HCT116 (cell line): ENCODE data around the gene IL18. TPM values are rescaled to one million over a fixed set of nuclear protein-coding genes. Genes with fewer than 3 reads are reported as not detected.

Experiments
- ATAC-seq: fragments of 200-7000 bp; cut with Tn5 transposase; 2 replicates; pipeline ENCODE4 v1.9.1; 2020; ENCODE audit warnings: mild to moderate bottlenecking, moderate library complexity
- BruUV-seq: library from RNA; stranded (reverse); fragments of 400-500 nt; replicated peaks from 2 replicates; lab custom pipeline; 2021; lab: Mats Ljungman, UMichigan
- CTCF ChIA-PET: fragments of 300-600 bp; sonication (Branson Sonifier 250); formaldehyde crosslinking; loops from one replicate; lab custom pipeline; 2021; ENCODE audit warnings: antibody characterized with exemption; lab: Charles Lee
- POLR2A ChIA-PET: fragments of 300-600, 350-600 bp; sonication (Branson Sonifier 250); formaldehyde crosslinking; loops from one replicate; lab custom pipeline; 2021; ENCODE audit warnings: antibody characterized with exemption; lab: Charles Lee
- RAD21 ChIA-PET, 2 experiments: fragments of 300-600 bp; sonication (Branson Sonifier 250); formaldehyde crosslinking; loops; one replicate each; lab custom pipeline; 2023; ENCODE audit warnings: low total read pairs in 2 of 2; ENCODE audit not compliant: uncharacterized antibody in 2 of 2, unreplicated experiment in 2 of 2, low non-redundant PET in 1 of 2; lab: Charles Lee
- DNase-seq: peaks from one replicate; pipeline ENCODE4 v3.0.0-alpha.2; 2010; ENCODE audit warnings: low read depth, low spot score
- H2AFZ ChIP-seq: fragments of 200-600 bp; shearing (Covaris generic), sonication (generic); 2 replicates; pipeline ENCODE4 v1.6.1; 2017; ENCODE audit warnings: low read depth, mixed run types, mixed read lengths, antibody characterized with exemption, low read length; ENCODE audit not compliant: poor library complexity, severe bottlenecking
- H3K27ac ChIP-seq: 2 replicates; pipeline ENCODE4 v1.5.1; 2012; ENCODE audit warnings: low read depth, low read length
- H3K27me3 ChIP-seq: fragments of 200-600 bp; sonication (generic); 2 replicates; pipeline ENCODE4 v1.6.1; 2016; ENCODE audit warnings: mixed run types, low read length, mixed read lengths; ENCODE audit not compliant: insufficient read depth
- H3K36me3 ChIP-seq, 2 experiments: fragments of 200-500 bp in 1 of 2; fragments of 200-600 bp in 1 of 2; sonication (Bioruptor generic) in 1 of 2; sonication (generic) in 1 of 2; 2 replicates each; pipeline versions ENCODE4 v1.5.1 to v1.6.1; 2014 to 2016; ENCODE audit warnings: low read length in 2 of 2, inconsistent platforms in 1 of 2, mixed read lengths in 1 of 2, mixed run types in 1 of 2; ENCODE audit not compliant: insufficient read depth in 2 of 2, control insufficient read depth in 1 of 2
- H3K4me1 ChIP-seq, 2 experiments: fragments of 200-600 bp in 1 of 2; sonication (generic) in 1 of 2; 2 replicates each; pipeline versions ENCODE4 v1.5.1 to v1.6.1; 2012 to 2017; ENCODE audit warnings: low read length in 2 of 2, inconsistent platforms in 1 of 2, mild to moderate bottlenecking in 1 of 2, mixed read lengths in 1 of 2, mixed run types in 1 of 2, moderate library complexity in 1 of 2; ENCODE audit not compliant: insufficient read depth in 2 of 2, control insufficient read depth in 1 of 2
- H3K4me2 ChIP-seq: fragments of 200-600 bp; sonication (generic); 2 replicates; pipeline ENCODE4 v1.6.1; 2017; ENCODE audit warnings: mixed run types, low read length, mixed read lengths
- H3K4me3 ChIP-seq, 2 experiments: fragments of 200-600 bp in 1 of 2; sonication (generic) in 1 of 2; replicated peaks in 1 of 2; 2 replicates each; pipeline ENCODE4 v1.5.1; 2011 to 2016; ENCODE audit warnings: low read length in 2 of 2, control low read depth in 1 of 2, low read depth in 1 of 2, mild to moderate bottlenecking in 1 of 2, mixed read lengths in 1 of 2, mixed run types in 1 of 2
- H3K79me2 ChIP-seq: fragments of 200-600 bp; sonication (generic); 2 replicates; pipeline ENCODE4 v1.6.1; 2017; ENCODE audit warnings: mild to moderate bottlenecking, mixed run types, low read length, moderate library complexity, mixed read lengths; ENCODE audit not compliant: insufficient read depth
- H3K9ac ChIP-seq: fragments of 200-600 bp; sonication (generic); 2 replicates; pipeline ENCODE4 v1.6.1; 2016; ENCODE audit warnings: low read length, mixed read lengths
- H3K9me2 ChIP-seq: fragments of 200-600 bp; sonication (generic), shearing (Covaris generic); 2 replicates; pipeline ENCODE4 v1.6.1; 2017; ENCODE audit warnings: mixed run types, mild to moderate bottlenecking, moderate library complexity; ENCODE audit not compliant: insufficient read depth
- H3K9me3 ChIP-seq, 2 experiments: fragments of 200-500 bp in 1 of 2; fragments of 200-600 bp in 1 of 2; sonication (Bioruptor generic) in 1 of 2; sonication (generic) in 1 of 2; 2 replicates each; pipeline ENCODE4 v1.6.1; 2014 to 2017; ENCODE audit warnings: low read length in 2 of 2, mixed read lengths in 2 of 2, inconsistent platforms in 1 of 2, low read depth in 1 of 2, mild to moderate bottlenecking in 1 of 2, mixed run types in 1 of 2, moderate library complexity in 1 of 2; ENCODE audit not compliant: control insufficient read depth in 1 of 2, insufficient read depth in 1 of 2
- H4K20me1 ChIP-seq: fragments of 200-600 bp; sonication (generic), shearing (Covaris generic); 2 replicates; pipeline ENCODE4 v1.6.1; 2017; ENCODE audit warnings: mixed run types, mild to moderate bottlenecking, moderate library complexity; ENCODE audit not compliant: insufficient read depth
- CBX3 ChIP-seq: IDR thresholded peaks from 2 replicates; pipeline ENCODE4 v1.6.1; 2012; ENCODE audit warnings: low read depth
- CEBPB ChIP-seq: IDR thresholded peaks from 2 replicates; pipeline ENCODE4 v1.6.1; 2012; ENCODE audit warnings: low read depth
- EGR1 ChIP-seq: IDR thresholded peaks from 2 replicates; pipeline ENCODE4 v1.6.1; 2012; ENCODE audit warnings: low read depth
- ELF1 ChIP-seq: IDR thresholded peaks from 2 replicates; pipeline ENCODE4 v1.6.1; 2012; ENCODE audit warnings: low read depth, borderline replicate concordance
- EZH2 ChIP-seq: fragments of 200-600 bp; sonication (generic); IDR thresholded peaks from 2 replicates; pipeline ENCODE4 v1.6.1; 2017; ENCODE audit warnings: antibody characterized with exemption, mixed run types
- EZH2phosphoT487 ChIP-seq: fragments of 200-600 bp; IDR thresholded peaks from 2 replicates; pipeline ENCODE4 v1.6.1; 2018; ENCODE audit warnings: antibody characterized with exemption, borderline replicate concordance
- FOSL1 ChIP-seq: IDR thresholded peaks from 2 replicates; pipeline ENCODE4 v1.6.1; 2012; ENCODE audit warnings: low read depth
- JUND ChIP-seq: IDR thresholded peaks from 2 replicates; pipeline ENCODE4 v1.6.1; 2012
- POLR2A ChIP-seq: IDR thresholded peaks from 2 replicates; pipeline ENCODE4 v1.7.0; 2011; ENCODE audit warnings: borderline replicate concordance; ENCODE audit not compliant: insufficient read depth, insufficient read length; ENCODE audit errors: extremely low read depth
- POLR2AphosphoS5 ChIP-seq: IDR thresholded peaks from 2 replicates; pipeline ENCODE4 v1.6.1; 2011; ENCODE audit warnings: mild to moderate bottlenecking, low read depth, low read length, moderate library complexity
- SIN3A ChIP-seq: IDR thresholded peaks from 2 replicates; pipeline ENCODE4 v1.6.1; 2012; ENCODE audit warnings: low read depth
- SRF ChIP-seq: IDR thresholded peaks from 2 replicates; pipeline ENCODE4 v1.6.1; 2012; ENCODE audit warnings: low read depth
- TCF7L2 ChIP-seq: IDR thresholded peaks from 2 replicates; pipeline ENCODE4 v1.7.0; 2011; ENCODE audit warnings: borderline replicate concordance, inconsistent platforms; ENCODE audit not compliant: insufficient read depth, insufficient read length; ENCODE audit errors: extremely low read depth
- YY1 ChIP-seq: IDR thresholded peaks from 2 replicates; pipeline ENCODE4 v1.6.1; 2011; ENCODE audit warnings: low read length, low read depth, moderate library complexity, mild to moderate bottlenecking; ENCODE audit not compliant: insufficient replicate concordance; ENCODE audit errors: extremely low read depth
- ZNF274 ChIP-seq: fragments of 200-500 bp; sonication (Bioruptor generic); IDR thresholded peaks from 2 replicates; pipeline ENCODE4 v1.6.1; 2014; ENCODE audit warnings: mild to moderate bottlenecking, low read depth, low read length, inconsistent platforms
- intact Hi-C: fragments of 100-400 bp; cut with micrococcal nuclease; formaldehyde crosslinking; loops from 2 replicates; pipeline ENCODE4 v1.10.0; 2022
- total RNA-seq: library from RNA; stranded (reverse); gene quantifications from one replicate; pipeline ENCODE4 v1.2.1, GENCODE V29; 2021; ENCODE audit not compliant: unreplicated experiment
- TF ChIP-seq, protein P1 (sequence below), 3 experiments: fragments of 200-600 bp in 1 of 3; sonication (generic) in 1 of 3; IDR thresholded peaks in 2 of 3; conservative IDR thresholded peaks in 1 of 3; 2 replicates each; pipeline ENCODE4 v1.5.1; 2012 to 2017; ENCODE audit warnings: low read depth in 2 of 3, low read length in 2 of 3, antibody characterized with exemption in 1 of 3, borderline replicate concordance in 1 of 3, control low read depth in 1 of 3, mild to moderate bottlenecking in 1 of 3, mixed read lengths in 1 of 3, mixed run types in 1 of 3, moderate library complexity in 1 of 3; ENCODE audit not compliant: insufficient read depth in 1 of 3
- TF ChIP-seq, protein P2 (sequence below): IDR thresholded peaks from 2 replicates; pipeline ENCODE4 v1.6.1; 2012
- TF ChIP-seq, protein P3 (sequence below): IDR thresholded peaks from 2 replicates; pipeline ENCODE4 v1.6.1; 2012; ENCODE audit warnings: low read depth

The IL18 gene
- total RNA-seq, 1 experiment from 2014 or later, result 112 TPM

DNA sequence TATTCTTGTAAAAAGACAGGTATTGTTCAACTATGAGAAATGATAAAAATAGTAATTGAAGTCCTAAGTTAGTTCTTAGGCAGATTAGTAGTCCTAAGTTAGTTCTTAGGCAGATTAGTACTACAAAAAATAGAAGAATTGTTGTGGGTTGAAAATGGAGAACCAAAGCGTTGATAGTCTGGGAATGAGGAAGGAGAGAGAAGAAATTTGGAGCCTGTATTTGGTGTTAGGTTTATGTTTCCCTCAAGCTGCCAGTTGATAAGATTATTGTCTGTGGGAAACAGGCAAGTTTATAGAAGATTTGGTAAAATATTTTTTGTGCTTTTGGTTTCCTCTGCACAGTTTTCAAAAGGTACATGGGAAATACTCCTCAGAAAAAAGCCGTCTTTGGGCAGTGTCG, 15.0 kb upstream of the IL18 start (continued):
- TF ChIP-seq, protein P1, sequence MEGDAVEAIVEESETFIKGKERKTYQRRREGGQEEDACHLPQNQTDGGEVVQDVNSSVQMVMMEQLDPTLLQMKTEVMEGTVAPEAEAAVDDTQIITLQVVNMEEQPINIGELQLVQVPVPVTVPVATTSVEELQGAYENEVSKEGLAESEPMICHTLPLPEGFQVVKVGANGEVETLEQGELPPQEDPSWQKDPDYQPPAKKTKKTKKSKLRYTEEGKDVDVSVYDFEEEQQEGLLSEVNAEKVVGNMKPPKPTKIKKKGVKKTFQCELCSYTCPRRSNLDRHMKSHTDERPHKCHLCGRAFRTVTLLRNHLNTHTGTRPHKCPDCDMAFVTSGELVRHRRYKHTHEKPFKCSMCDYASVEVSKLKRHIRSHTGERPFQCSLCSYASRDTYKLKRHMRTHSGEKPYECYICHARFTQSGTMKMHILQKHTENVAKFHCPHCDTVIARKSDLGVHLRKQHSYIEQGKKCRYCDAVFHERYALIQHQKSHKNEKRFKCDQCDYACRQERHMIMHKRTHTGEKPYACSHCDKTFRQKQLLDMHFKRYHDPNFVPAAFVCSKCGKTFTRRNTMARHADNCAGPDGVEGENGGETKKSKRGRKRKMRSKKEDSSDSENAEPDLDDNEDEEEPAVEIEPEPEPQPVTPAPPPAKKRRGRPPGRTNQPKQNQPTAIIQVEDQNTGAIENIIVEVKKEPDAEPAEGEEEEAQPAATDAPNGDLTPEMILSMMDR (IDR thresholded peaks at IDR 0.05 in 2 of 3, conservative IDR thresholded peaks at IDR 0.05 in 1 of 3; ENCODE audit: borderline replicate concordance in 1 of 3, insufficient read depth in 1 of 3, low read depth in 2 of 3, low read length in 2 of 3), result no peak
- TF ChIP-seq CBX3, result no peak
- TF ChIP-seq, all 23 proteins: peak for 0

DNA sequence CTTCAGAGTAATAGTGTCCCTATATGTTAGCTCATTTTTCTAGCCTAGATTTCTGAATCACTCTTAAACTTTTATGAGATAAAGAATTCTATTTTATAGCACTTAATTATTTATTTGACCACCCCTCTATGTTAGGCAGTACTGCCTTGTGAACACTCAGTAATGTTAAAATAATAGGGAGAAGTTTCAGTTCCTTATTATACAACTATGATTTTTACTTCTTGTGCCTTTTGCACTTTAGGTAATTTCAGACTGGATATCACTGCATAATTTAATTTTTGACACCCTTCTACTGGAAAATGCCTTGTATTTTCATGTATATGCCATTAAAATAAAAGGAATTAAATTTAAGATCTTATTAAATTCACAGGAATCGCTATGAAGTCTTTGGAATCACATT, 14.5 kb upstream of the IL18 start:
- CTCF ChIA-PET, result no interaction called here
- no peaks in the 10 kb centered on the region for H3K79me2 ChIP-seq
- BruUV-seq, result no TSS peak
- H3K4me2 ChIP-seq, result no peak overlapping the region
- H3K9me2 ChIP-seq, result no peaks in the 10 kb centered on the region
- H3K9me3 ChIP-seq, result no peaks in the 10 kb centered on the region
- H3K27ac ChIP-seq, result no peak overlapping the region
- no peak overlapping the region for H2AFZ ChIP-seq
- no peak for ATAC-seq
- H3K27me3 ChIP-seq, result no peaks in the 10 kb centered on the region
- DNase-seq, result no peak
- RAD21 ChIA-PET, result interaction anchor here in 1 of 2 experiments (0.6 kb wide), 1 partner anchor 31 kb away, joined by 3 read pairs; no protein-coding TSS in a partner anchor
- peaks cover 3 to 21% of the 10 kb centered on the region in 2 experiments; a peak in 3 of 4 replicates for H3K4me1 ChIP-seq
- intact Hi-C loops, result loop anchor here (5.0 kb wide), 1 partner anchor 246 kb away; no protein-coding TSS in a partner anchor
- no peaks in the 10 kb centered on the region for H4K20me1 ChIP-seq
- no peaks in the 10 kb centered on the region for H3K36me3 ChIP-seq
- POLR2A ChIA-PET, result no interaction called here
- no peak overlapping the region for H3K4me3 ChIP-seq
- H3K9ac ChIP-seq, result no peak overlapping the region
- TF ChIP-seq, protein P2, sequence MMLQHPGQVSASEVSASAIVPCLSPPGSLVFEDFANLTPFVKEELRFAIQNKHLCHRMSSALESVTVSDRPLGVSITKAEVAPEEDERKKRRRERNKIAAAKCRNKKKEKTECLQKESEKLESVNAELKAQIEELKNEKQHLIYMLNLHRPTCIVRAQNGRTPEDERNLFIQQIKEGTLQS, result no peak
- TF ChIP-seq SRF (no peak), POLR2A (no peak), JUND (no peak), EZH2phosphoT487 (no peak), EZH2 (no peak), FOSL1 (no peak), ZNF274 (no peak), EGR1 (no peak), TCF7L2 (no peak), ELF1 (no peak), POLR2AphosphoS5 (no peak), YY1 (no peak), CEBPB (no peak), SIN3A (no peak), CBX3 (no peak)
- TF ChIP-seq, protein P3, sequence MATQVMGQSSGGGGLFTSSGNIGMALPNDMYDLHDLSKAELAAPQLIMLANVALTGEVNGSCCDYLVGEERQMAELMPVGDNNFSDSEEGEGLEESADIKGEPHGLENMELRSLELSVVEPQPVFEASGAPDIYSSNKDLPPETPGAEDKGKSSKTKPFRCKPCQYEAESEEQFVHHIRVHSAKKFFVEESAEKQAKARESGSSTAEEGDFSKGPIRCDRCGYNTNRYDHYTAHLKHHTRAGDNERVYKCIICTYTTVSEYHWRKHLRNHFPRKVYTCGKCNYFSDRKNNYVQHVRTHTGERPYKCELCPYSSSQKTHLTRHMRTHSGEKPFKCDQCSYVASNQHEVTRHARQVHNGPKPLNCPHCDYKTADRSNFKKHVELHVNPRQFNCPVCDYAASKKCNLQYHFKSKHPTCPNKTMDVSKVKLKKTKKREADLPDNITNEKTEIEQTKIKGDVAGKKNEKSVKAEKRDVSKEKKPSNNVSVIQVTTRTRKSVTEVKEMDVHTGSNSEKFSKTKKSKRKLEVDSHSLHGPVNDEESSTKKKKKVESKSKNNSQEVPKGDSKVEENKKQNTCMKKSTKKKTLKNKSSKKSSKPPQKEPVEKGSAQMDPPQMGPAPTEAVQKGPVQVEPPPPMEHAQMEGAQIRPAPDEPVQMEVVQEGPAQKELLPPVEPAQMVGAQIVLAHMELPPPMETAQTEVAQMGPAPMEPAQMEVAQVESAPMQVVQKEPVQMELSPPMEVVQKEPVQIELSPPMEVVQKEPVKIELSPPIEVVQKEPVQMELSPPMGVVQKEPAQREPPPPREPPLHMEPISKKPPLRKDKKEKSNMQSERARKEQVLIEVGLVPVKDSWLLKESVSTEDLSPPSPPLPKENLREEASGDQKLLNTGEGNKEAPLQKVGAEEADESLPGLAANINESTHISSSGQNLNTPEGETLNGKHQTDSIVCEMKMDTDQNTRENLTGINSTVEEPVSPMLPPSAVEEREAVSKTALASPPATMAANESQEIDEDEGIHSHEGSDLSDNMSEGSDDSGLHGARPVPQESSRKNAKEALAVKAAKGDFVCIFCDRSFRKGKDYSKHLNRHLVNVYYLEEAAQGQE, result no peak
- TF ChIP-seq, protein P1 (IDR thresholded peaks at IDR 0.05 in 2 of 3, conservative IDR thresholded peaks at IDR 0.05 in 1 of 3; ENCODE audit: borderline replicate concordance in 1 of 3, insufficient read depth in 1 of 3, low read depth in 2 of 3, low read length in 2 of 3), result no peak
